GM18868 (cell line): Measurements from ENCODE around the gene SARNP.
"Not testable (repeated sequence)": the region's sequence is repeated elsewhere in the genome, so short reads cannot be mapped to it uniquely, and the experiment has no call there.

Experiments
- ATAC-seq: cut with Tn5 transposase; IDR thresholded peaks from one replicate; pipeline ENCODE4 v1.9.1; 2021; ENCODE audit warnings: mild to moderate bottlenecking, moderate library complexity; ENCODE audit not compliant: unreplicated experiment

The SARNP gene, protein sequence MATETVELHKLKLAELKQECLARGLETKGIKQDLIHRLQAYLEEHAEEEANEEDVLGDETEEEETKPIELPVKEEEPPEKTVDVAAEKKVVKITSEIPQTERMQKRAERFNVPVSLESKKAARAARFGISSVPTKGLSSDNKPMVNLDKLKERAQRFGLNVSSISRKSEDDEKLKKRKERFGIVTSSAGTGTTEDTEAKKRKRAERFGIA

DNA sequence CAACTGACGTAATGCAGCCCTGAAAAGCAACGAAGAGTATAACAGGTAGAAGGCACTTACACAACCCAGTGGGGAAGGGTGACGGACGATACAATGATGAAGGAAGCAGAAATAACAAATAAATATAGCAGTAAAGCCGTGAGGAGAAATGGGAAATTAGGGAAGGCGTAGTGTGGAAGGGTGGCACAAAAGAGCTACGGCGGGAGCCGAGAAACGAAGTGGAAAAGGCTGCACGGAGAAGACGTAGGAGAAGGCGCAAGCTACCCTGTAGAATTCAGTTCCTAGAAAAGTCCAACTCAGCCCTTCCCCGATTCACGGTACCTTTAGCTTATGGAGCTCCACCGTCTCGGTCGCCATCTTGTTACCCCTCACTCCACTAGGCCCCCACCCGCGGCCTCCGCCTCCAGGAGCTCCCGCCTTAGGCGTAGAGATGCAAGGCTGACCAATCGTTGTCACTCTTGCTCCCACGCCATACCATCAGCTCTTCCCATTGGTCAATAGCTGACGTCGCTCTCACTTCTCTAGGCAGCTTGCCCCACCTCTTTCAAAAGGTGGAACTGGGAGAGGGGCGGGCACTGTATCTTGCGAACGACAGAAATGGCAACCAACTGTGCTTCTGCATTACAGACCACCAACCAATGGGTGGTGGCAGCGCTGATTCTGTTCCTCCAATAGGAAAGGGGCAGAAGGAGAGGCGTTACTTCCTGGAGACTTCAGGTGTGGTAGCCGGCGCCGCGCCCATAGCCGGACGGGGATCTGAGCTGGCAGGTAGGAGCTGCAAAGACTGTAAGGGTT is at the start of gene SARNP, which contains the start of gene ORMDL2:
TSS of gene SARNP (minus strand) at position 380 of the 795 bp plus-strand sequence. CDS start at position 357, 23 bp downstream.
TSS of gene ORMDL2 (plus strand) at position 697 of the 795 bp plus-strand sequence. CDS start 959 bp downstream, outside the sequence.
- peak; percentile 97 for ATAC-seq

DNA sequence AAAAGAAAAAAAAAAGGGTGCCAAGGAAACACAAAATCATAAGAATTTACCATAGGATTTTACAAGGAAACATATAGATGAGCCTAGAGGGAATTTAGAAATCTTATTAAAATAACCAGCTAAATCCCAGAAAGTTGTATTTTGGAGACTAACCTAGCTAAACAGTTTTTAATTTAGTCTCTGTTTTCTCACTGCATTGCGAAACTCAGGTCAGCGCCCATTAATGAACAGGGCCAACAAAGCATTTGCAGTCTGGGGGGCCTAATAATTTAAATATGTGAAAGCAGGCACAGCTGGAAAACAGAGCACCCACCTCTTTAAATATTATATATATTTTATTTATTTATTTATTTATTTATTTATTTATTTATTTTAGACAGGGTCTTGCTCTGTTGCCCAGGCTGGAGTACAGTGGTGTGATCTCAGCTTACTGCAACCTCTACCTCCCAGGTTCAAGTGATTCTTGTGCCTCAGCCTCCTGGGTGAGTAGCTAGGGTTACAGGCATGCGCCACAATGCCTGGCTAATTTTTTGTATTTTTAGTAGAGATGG is 49.0 kb upstream of the SARNP start:
- ATAC-seq: not testable (repeated sequence)

DNA sequence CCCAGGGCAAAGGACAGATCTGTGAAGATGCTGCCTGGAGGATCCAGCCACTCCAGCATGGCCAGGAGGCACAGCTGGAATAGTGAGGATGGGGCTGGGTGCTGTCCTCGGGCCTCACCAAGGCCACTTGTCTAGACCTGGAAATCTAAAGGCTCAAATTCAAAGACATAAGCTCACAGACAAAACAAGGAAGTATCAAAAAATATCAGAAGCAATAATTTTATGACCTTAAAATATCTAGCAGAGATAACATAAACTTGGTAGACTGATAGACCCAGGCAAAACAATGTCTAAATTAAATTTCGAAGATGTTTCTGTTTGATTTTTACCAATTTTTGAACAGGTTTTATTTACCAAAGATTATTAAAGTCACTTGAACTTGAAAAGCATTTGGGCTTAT is 47.8 kb upstream of the SARNP start:
- no peak for ATAC-seq

DNA sequence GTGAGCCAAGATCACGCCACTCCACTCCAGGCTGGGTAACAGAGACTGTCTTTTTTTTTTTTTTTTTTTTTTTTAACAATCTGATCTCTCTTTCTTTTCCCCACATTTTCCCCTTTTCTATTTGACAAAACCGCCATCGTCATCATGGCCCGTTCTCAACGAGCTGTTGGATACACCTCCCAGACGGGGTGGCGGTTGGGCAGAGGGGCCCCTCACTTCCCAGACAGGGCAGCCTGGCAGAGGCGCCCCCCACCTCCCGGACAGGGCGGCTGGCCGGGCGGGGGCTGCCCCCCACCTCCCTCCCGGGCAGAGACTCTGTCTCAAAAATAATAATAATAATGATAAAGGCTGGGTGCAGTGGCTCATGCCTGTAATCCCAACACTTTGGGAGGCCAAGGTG is 45.4 kb upstream of the SARNP start:
- ATAC-seq: not testable (repeated sequence)

DNA sequence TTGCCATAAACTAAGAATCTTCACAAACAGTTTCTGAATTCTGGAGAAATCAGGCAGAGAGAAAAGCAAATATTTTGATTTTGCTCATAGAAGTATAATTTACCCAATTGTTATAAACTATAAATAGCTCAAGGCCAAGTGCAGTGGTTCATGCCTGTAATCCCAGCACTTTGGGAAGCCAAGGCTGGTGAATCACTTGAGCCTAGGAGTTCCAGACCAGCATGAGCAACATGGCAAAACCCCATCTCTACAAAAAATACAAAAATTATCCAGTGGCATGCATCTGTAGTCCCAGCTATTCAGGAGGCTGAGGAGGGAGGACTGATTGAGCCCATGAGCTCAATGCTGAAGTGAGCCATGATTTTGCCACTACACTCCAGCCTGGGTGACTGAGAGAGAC is 44.8 kb upstream of the SARNP start:
- no peak for ATAC-seq

DNA sequence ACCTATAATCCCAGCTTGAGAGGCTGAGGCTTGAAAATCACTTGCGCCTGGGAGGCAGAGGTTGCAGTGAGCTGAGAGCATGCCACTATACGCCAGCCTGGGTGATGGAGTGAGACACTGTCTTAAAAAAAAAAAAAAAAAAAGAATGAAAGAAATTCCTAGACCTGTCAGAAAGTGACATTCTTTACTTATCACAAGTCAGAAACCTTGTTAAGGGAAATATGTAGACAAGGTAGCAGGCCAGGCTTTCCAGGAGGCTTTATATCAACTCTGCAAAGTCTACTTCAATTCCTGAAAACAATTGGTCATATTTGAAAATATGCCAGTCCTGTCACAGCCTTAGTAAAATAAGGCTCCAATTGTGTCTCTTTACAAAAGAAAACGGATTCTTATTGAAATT is 44.3 kb upstream of the SARNP start:
- ATAC-seq: no peak

DNA sequence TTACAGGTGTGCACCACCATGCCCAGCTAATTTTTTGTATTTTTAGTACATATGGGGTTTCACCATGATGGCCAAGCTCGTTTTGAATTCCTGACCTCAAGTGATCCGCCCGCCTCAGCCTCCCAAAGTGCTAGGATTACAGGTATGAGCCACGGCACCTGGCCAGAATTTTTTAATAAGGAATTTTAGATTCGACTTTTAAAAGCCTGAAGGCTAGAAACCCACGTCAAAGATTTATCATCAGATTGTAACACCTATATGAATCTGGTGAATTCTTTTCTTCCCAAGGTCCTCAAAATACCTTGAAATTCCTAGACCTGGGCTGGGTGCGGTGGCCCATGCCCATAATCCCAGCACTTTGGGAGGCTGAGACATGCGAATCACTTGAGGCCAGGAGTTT is 43.9 kb upstream of the SARNP start:
- no peak for ATAC-seq

DNA sequence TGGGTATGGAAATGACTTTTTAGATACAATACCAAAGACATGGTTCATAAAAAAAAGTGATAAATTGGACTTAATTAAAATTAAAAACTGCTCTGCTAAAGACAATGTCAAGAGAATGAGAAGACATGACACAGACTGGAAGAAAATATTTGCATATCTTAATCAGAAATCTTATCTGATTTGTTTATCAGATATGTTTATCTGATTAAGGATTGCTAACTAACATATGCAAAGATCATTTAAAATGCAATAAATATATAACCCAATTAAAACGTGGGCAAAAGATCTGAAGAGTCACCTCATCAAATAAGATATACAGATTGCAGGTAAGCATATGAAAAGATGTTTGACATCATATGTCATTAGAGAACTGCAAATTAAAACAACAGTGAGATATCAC is 35.2 kb upstream of the SARNP start:
- no peak for ATAC-seq

DNA sequence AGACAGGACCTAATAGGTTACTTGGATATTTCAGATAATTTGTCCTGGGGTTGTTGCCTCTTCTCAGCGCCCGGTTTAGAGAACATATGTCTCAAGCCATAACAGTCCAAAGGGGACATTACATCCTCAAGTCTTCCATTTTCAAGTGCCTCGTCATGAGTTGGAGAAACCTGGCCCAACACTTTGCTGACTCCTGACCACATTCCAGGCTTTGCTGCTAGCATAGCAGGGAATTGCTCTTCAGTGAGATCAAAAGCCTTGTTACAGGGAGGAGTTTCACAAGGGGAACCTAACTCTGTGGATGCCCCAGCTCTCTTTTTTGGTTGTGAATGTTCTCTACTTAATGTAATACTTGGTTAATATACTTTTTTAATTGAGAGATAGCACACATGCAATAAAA is 33.4 kb upstream of the SARNP start:
- ATAC-seq: no peak

DNA sequence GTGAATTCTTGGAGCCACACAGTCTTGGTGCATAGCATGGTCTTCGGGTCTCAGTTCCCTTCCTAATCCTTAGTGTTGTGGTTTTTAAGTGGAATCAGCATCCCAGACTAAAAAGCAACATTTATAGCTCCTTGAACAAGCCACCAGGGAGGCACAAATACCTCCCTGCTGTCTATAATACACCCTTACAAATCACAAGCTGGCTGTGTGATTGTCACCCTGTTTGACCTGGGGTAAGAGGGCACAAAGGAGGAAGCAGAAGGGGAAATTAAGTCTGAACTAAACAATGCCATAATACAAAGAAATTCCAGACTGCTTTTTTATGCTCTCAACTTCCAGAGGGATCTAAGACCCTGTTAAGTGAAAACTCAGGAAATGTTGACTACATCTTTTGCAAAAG is 32.9 kb upstream of the SARNP start:
- ATAC-seq: no peak

DNA sequence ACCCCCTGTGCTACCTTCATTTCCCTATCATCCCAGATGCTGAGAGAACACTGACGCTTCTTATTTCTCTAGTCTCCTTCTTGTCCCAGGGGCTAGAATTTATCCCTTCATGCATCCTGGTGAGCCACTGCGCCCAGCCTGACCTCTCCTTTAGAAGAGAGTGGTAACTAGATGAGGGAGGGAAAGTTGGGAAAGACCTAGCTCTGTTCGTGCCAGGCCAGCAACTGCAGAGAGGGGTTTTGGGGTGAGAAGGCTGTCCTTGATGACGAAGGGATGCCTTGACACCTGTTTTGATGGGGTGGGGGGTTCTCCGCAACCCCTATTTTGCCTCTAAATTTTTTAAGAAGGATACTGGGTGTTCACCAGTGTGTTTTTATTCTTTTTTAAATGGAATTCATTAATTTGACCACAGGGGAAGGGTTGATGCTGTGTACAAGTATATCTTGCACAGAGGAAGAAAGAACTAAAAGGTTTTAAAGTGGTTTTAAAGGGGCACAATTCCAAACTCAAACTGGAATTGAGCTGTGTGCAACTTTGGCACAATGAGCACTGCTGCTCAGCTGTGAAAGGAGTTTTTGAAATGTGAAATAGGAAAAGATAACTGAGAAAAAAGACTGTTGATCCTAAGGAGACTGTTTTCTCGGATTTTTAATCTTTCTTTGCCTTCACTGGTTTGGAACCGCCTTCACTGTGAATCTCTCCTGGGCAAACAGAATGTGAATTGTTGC is 32.3 kb upstream of the SARNP start:
- no peak for ATAC-seq

DNA sequence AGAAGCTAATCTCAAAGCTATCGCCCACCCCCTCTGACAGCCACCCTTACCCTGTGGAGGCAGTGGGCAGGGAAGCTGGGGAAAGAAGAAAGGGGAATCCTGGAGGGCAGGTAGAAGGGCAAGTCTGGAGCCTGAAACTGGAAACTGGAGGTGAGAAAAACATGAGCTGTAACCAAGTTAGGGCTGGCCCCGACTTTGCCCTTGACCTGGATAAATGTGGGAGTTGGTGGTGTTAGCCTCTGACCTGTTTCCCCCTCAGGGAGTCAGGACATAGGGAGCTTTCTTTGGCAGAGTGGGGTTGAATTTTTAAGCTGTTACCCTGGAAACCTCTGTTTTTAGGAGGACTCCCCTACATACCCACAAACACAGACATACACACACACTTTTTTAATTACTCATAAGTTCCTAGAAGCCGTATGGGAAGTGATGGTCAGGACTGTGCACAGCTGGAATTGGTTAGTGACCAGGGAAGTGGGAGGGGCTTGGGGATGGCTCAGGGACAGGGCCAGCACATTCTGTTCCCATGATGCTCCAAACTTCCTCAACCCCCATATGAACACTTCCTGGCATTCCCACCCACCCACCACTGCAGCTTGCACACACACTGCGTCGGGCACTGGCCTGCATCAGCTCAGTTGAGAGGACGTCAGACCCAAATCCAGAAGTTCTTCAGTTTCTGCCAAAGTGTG is 30.2 kb upstream of the SARNP start:
- ATAC-seq: no peak

DNA sequence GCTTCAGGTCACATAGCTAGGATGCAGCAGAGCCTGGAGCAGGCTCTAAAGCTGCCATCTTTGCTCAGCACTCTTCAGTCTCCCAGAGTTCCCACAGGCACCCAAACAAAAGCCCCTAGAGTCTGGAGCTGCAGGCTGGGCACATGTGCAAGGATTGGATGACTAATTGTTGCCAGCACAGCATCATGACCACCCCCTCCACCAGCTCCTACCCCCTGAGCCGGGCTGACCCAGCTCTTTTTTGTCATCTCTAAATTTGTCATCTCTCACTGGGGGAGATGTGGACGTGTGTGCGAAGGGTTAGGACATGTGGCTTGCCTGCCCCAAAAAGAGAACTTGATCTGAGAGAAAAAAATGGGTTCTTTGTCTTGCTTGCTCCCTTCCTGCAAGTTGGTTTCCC is 29.5 kb upstream of the SARNP start:
- ATAC-seq: no peak

DNA sequence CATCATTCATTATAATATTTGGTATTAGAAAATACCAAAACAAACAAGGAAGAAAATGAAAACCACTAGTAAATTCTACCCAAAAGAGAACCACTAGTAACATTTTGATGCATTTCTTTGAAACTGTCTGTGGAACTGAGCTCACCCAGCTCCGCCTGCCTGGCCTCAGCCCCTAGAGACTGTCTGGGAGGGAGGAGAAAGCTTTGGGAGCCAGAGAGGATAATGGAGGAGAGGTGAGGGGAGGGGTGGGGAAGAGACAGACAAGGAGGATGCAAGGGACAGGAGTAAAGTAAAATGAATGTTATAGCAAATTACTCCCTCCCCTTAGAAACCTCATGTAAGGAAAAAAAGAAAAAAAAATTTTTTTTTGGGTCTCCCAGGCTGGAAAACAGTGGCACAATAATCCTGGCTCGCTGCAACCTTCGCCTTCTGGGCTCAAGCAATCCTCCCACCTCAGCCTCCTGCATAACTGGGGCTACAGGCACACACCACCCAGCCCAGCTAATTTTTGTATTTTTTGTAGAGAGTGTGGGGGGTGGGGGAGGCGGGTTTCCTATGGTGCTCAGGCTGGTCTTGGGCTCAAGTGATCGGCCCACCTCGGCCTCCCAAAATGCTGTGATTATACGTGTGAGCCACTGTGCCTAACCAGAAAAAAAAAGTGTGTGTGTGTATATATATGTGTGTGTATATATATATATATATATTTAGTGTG is 28.4 kb upstream of the SARNP start:
- no peak for ATAC-seq

DNA sequence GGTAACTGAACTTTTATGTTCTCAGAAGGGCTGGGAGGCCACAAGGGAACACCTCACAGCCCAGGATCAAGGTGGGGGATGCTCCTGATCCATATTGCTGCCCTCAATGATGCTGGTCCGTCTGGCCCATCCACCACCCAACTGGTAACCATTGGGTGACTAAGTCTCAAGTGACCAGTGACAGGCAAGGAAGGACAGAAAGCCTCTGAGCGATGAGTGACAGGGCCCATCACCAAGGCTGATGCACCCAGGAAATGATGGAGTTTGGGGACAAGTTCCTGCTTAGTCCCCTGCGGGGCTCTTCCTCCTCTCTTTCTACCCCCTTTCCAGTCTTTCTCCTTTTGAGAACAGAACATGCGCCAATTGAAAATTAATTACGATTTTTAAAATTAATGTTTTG is 27.8 kb upstream of the SARNP start:
- no peak for ATAC-seq

DNA sequence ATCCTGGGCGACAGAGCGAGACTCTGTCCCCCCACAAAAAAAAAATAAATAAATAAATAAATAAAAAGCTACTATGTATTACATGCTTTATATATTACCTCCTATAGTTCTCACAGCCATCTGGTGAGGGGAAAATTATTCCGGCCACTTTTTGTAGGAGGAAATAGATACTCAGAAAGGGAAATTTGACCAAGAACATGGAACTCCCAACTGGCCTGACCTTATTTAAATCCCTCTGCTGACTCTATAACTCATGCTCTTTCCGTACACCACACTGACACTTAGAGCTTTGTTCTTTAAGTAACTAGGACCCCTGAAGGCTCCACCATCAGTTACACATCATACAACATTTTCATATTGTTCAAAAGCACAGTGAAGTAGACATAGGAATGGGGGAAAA is 27.4 kb upstream of the SARNP start:
- ATAC-seq: no peak

DNA sequence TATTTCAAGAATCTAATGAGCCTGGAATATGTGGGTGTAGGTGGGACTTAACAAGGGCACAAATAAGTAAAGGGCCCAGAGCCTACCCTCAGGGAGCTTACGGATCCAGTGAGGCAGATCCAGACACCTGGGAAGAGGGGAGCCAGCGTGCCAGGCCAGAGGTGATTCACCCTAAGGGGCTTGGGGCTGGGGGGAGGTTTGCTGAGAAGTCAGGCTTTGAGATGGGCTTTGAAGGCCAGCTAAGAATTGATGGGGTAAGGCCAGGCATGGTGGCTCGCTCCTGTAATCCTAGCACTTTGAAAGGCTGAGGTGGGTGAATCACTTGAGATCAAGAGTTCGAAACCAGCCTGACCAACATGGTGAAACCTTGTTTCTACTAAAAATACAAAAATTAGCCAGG is 25.9 kb upstream of the SARNP start:
- ATAC-seq: no peak

DNA sequence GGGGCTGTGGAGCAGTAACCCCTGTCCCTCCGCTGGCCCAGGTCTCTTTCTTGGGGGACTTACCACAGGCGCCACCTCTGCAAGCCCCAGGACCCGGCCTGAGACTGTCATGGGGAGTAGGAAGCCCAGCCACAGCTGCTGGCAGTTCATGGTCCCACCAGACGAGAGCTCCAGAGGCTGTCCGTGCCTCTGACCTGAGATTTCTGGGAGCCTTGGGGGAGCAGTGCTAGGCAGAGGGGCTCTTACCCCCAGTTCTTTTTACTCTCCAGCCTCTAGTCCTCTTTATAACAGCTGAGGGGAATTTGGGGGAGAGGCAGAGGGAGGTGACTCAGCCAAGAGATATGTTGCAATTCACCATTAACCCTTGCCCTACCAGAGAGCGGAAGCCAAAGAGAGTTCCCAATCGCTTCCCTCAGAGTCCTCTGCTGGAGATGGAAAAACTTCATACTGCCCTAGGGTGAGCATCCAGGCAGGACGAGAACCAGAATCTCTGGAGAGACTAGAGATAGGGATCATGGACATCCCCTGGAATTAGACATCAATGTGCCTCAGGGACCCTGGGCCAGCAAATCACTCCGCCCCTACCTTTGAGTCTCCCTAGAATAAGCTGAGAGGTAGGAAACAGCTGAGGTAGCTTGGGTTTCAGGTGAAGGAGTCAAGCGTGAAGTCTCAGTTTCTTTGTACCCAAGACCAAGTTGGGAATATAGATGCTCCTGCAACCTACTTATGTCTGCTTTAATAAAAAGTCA is 25.3 kb upstream of the SARNP start, which contains the start of gene MMP19:
TSS of gene MMP19 (minus strand) at position 256 of the 749 bp plus-strand sequence. CDS start at position 150, 106 bp downstream.
- no peak for ATAC-seq

DNA sequence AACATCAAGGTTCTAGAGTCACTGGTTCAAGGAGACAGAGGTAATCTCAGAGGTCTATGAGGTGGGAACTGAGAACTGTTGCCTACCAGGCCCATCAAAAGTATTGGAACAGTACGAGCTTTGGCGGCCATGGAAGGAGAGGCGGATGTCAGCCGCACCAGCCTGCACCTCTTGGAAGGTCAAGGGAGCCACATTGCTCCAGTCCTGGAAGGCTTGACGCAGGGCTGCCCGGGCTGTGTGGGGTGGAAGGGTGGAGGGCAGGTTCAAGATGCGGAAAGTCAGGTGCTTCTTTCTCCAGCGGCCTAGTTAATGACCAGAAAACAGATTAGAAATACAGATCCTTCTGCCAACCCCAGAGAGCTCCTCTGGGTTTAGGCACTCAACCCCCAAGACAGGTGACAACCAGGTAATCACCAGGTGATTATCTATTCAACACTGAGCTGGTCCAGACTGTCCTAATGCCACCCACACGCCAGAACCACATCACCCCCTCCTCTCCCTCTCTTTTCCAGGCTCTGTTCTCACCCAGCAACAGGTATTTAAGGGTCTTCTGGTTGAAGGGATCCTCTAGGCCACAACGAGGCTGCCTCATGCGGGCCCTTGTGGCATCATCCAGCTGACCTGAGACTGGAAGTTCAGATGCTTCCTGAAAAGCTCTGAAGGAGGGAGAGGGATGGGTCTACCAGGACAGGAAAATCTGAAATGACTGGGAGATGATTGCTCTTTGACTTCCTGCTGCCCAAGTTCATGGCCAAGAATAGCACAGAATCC is 23.2 kb upstream of the SARNP start:
- no peak for ATAC-seq
